Measurements from ENCODE around the gene GRK6. TPM values are rescaled to one million over a fixed set of nuclear protein-coding genes. Genes with fewer than 3 reads are reported as not detected.

The GRK6 gene
- total RNA-seq, 2 donors from 2014 or later: 27.3 to 33.3 TPM

DNA sequence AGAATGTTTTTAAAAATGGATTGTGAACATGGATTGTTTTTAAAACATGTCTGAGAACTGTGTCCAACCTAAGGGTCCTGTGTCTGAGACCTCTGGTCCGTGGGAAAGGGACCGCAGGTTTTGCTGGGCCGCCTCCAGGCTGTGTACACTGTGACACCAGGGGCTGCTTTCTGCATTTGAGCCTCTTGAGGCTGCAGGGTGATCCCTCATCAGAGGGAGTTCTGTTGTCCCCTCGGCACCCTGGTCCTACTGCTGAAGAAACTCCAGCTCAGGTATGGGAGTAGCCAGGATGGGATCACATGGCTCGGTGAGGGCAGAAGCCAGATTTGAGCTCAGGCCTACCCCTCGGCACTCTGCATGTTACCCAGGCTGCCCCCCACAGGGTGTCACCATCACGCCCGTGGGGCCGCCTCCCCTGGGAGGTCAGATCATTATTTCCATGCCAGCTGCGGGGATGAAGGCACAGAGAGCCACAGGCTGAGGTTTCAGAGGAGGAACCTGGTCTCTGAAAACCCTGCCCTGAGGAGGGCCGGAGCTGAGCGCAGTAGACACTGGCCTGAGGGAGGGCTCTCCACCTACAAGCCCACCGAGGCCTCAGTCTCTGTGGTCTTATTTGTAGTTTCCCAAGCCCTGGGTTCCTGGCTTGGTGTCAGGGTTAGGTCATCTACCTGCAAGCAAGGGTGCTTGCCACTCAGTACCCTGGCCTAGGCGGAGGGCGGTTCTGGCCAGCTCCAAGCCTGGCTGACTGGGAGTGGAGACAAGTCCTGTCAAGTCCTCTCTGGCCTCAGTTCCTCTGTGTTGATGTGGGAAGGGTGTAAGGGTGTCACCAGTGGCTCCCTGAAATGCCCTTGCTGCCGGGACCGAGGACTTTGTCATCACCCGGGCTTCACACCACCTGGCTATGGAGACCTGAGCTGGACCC is 22.9 kb downstream of the GRK6 start:
- no peak for DNase-seq (ENCODE audit: low spot score)
- Histone ChIP-seq H3K36me3 (no peaks in the 10 kb centered on the region), H3K27ac (no peak overlapping the region), H3K4me3 (no peak overlapping the region), H3K4me1 (ENCODE audit: control insufficient read depth in 1 of 2, low read depth in 2 of 2) (peaks cover 29 to 42% of the 10 kb centered on the region in 2 donors), H3K9me3 (no peaks in the 10 kb centered on the region), H3K27me3 (replicated peaks; ENCODE audit: insufficient read depth) (no peaks in the 10 kb centered on the region)
- TF ChIP-seq, protein P1, sequence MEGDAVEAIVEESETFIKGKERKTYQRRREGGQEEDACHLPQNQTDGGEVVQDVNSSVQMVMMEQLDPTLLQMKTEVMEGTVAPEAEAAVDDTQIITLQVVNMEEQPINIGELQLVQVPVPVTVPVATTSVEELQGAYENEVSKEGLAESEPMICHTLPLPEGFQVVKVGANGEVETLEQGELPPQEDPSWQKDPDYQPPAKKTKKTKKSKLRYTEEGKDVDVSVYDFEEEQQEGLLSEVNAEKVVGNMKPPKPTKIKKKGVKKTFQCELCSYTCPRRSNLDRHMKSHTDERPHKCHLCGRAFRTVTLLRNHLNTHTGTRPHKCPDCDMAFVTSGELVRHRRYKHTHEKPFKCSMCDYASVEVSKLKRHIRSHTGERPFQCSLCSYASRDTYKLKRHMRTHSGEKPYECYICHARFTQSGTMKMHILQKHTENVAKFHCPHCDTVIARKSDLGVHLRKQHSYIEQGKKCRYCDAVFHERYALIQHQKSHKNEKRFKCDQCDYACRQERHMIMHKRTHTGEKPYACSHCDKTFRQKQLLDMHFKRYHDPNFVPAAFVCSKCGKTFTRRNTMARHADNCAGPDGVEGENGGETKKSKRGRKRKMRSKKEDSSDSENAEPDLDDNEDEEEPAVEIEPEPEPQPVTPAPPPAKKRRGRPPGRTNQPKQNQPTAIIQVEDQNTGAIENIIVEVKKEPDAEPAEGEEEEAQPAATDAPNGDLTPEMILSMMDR (IDR thresholded peaks at IDR 0.05): no peak
- ATAC-seq (ENCODE audit: insufficient number of reproducible peaks, low FRiP score, low read depth): no peak

DNA sequence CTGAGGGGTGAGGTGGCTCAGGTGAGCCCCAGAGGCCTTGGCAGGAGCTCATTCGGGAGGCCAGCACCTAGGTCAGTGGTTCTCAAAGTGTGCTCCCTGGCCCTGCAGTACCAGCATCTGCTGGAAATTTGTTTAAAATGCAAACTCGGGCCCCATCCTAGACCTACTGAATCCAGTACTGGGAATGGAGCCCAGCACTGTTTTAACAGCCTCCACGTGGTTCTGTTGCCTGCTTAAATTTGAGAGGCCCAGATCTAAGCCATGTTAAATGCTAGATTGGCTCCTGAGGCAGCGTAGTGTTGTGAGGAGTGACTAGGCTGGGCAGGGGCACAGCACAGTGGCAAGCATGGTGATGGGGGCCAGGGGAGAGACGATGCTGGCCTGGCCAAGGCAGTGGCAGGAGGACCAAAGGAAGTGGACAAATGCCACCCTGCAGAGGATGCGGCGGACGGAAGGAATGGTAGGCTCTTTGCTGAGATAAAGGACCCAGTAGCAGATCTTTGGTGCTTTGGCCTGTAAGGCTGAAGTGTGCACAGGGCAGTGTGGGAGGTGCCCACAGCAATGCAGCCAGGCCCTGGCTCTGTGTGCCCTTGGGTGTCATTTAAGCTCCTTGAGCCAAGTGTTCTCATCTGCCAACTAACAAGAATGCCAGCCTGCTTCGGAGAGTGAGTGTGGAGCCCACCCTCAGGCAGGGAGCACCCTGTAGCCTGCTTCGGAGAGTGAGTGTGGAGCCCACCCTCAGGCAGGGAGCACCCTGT is 24.4 kb downstream of the GRK6 start:
- H3K9me3 ChIP-seq: no peaks in the 10 kb centered on the region
- ATAC-seq (ENCODE audit: insufficient number of reproducible peaks, low FRiP score, low read depth) (no peak), DNase-seq (ENCODE audit: low spot score) (no peak)
- H3K27me3 ChIP-seq (replicated peaks; ENCODE audit: insufficient read depth): no peaks in the 10 kb centered on the region
- H3K4me3 ChIP-seq: no peak overlapping the region
- peaks cover 27 to 46% of the 10 kb centered on the region in 2 donors for H3K4me1 ChIP-seq (ENCODE audit: control insufficient read depth in 1 of 2, low read depth in 2 of 2)
- H3K36me3 ChIP-seq: no peaks in the 10 kb centered on the region
- TF ChIP-seq, protein P1 (IDR thresholded peaks at IDR 0.05): no peak
- H3K27ac ChIP-seq: no peak overlapping the region

DNA sequence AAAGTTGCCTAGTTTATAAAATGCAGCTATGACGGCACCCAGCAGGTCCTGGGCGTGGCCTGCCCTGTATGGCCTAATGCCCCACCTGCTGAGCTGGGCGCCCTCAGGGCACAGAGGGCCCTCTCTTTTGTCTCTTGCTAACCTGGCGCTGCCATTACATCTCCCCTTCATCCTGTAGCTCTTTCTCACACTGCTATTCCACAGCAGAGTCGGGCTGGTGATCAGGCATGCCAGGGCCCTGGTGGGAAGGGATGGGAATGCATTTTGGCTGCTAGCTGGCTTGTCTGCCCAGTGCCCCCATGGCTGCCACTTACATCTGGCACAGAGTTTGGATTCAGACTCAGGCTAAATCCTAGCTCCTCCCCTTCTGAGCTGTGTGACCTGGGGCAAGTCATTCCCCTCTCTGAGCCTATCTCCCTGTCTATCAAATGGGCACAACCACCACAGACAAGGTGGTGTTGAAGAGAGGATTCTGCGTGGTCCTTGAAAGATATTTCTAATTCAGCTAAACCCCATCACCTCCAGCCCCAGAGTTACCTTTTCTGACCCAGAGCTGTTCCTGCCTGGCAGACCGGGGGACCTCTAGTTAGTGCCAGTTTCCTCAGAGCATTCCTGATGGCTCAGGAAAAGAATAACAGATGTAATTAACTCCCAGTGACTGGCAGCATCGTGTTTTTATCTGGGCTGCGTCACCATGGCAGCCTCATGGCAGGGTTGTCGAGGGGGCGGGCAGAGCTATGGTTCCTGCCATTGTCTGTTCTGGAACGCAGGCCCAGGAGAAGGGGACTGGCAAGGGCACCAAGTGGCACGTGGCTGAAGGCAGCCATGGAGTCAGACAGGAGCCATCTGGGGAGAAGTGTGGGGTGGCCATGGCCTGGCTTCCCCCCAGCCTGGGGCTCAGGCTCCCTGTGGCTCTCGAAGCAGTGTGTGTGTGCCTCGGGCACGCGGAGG is 26.5 kb downstream of the GRK6 start:
- Histone ChIP-seq H3K27me3 (replicated peaks; ENCODE audit: insufficient read depth) (no peaks in the 10 kb centered on the region), H3K4me1 (ENCODE audit: control insufficient read depth in 1 of 2, low read depth in 2 of 2) (peaks cover 15 to 45% of the 10 kb centered on the region in 2 donors), H3K27ac (no peak overlapping the region), H3K36me3 (no peaks in the 10 kb centered on the region), H3K9me3 (no peaks in the 10 kb centered on the region), H3K4me3 (no peak overlapping the region)
- TF ChIP-seq, protein P1 (IDR thresholded peaks at IDR 0.05): no peak
- ATAC-seq (ENCODE audit: insufficient number of reproducible peaks, low FRiP score, low read depth): no peak
- DNase-seq (ENCODE audit: low spot score): no peak

DNA sequence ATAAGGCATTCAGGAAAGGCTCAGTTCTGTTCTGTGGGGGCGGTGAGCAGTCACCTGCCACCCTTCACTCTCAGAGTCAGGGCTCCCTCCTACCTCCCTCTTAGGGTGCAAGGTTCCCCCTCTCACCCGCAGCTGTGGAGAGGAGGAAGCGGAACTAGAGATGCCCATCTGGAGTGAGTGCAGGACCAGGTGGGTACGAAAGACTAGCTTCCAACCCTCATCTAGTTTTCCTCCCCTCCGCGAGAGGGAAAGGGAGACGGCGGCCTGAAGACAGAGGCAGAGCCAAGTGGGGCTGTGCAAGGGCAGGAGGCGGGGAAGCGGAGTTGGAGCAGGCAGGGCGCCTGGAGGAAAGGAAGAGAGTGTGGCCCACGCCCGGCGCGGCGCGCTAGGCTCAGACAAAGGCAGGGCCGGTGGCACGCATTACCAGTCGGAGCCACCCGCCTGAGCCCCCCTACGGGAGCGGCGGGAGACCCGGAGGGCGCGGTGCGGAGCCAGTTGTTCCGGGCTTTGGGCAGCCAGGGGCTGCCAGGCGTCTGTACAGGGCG is 27.4 kb downstream of the GRK6 start:
- TF ChIP-seq, protein P1 (IDR thresholded peaks at IDR 0.05): no peak
- Histone ChIP-seq H3K9me3 (no peaks in the 10 kb centered on the region), H3K4me3 (peak overlapping the region; percentile 74), H3K27ac (no peak overlapping the region), H3K4me1 (ENCODE audit: control insufficient read depth in 1 of 2, low read depth in 2 of 2) (peaks cover 14 to 46% of the 10 kb centered on the region in 2 donors), H3K36me3 (peaks cover 3% of the 10 kb centered on the region), H3K27me3 (replicated peaks; ENCODE audit: insufficient read depth) (no peaks in the 10 kb centered on the region)
- no peak for DNase-seq (ENCODE audit: low spot score)
- no peak for ATAC-seq (ENCODE audit: insufficient number of reproducible peaks, low FRiP score, low read depth)

All from thoracic aorta (tissue), 2 donors.